GM19324 (cell line): ENCODE data around the gene FBXO22.

Experiments used
- ATAC-seq: cut with Tn5 transposase; IDR thresholded peaks from one replicate; pipeline ENCODE4 v1.9.1; 2021; ENCODE audit warnings: mild to moderate bottlenecking, moderate library complexity; ENCODE audit not compliant: unreplicated experiment, low FRiP score

The FBXO22 gene

GRCh38 chr15:75918135-75918534 is 14.5 kb downstream of the FBXO22 start:
- no peak for ATAC-seq

DNA sequence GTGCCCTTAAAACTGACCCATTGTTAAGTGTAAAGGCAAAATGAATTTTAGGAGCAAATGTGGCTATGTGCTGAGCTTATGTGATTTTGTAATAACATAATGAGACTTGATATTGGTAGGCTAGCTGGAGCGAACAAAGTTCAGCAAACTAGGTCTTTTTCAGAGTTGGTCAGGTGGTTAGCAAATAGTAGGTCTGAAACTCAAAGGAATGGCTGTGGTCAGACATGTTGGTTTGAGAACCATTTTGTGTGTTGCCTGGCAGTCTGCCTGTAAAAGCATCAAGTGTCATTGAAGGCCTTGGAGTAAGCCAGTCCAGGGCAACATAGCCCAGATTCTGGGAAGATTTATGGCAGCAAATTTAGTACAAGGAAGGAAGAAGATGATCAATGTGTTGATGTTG is 16.4 kb downstream of the FBXO22 start:
- ATAC-seq, result no peak

DNA sequence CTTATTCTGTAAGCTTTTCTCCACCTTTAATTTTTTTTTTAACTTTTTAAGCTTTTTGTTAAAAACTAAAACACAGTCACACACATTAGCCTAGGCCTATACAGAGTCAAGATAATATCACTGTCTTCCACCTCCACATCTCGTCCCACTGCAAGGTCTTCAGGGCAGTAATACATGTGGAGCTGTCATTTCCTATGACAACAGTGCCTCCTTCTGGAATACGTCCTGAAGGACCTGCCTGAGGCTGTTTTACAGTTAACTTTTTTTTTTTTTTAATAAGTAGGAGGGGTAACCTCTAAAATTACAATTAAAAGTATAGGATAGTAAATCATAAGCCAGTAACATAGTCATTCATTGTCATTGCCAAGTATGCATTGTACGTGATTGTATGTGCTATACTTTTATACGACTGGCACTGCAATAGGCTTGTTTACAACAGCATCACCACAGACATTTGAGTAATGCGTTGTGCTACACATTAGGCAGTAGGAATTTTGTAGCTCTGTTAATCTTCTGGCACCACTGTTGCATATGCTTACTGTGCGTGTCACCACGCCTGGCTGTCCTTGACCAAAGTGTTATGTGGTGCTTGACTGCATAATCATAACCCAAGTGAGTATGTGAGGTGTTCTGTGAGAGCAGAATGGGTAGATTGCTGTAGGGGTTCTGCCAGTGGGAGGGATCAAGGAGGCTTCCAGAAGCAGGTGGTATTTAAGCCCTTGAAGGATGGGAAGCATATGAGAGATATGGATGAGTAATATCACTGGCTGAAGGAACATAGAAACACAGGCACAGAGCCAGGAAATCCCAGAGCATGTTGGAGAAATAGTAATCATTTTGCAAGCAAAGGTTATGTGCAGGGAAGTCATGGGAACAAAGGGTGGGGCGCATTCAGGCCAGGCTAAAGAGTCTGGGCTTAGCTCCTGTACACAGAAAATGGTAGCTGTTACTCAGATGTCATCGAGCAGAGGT is 18.3 kb downstream of the FBXO22 start:
- no peak for ATAC-seq

- no peak for ATAC-seq
Observed at GRCh38 chr15:75923756-75924155, 20.1 kb downstream of the FBXO22 start.

- ATAC-seq, result no peak
Observed at GRCh38 chr15:75924576-75924975, 20.9 kb downstream of the FBXO22 start.

- no peak for ATAC-seq
Observed at GRCh38 chr15:75925440-75925839, 21.8 kb downstream of the FBXO22 start.

GRCh38 chr15:75926931-75927330 is 23.3 kb downstream of the FBXO22 start:
- ATAC-seq, result no peak

GRCh38 chr15:75927601-75928000 is 23.9 kb downstream of the FBXO22 start:
- ATAC-seq, result no peak

DNA sequence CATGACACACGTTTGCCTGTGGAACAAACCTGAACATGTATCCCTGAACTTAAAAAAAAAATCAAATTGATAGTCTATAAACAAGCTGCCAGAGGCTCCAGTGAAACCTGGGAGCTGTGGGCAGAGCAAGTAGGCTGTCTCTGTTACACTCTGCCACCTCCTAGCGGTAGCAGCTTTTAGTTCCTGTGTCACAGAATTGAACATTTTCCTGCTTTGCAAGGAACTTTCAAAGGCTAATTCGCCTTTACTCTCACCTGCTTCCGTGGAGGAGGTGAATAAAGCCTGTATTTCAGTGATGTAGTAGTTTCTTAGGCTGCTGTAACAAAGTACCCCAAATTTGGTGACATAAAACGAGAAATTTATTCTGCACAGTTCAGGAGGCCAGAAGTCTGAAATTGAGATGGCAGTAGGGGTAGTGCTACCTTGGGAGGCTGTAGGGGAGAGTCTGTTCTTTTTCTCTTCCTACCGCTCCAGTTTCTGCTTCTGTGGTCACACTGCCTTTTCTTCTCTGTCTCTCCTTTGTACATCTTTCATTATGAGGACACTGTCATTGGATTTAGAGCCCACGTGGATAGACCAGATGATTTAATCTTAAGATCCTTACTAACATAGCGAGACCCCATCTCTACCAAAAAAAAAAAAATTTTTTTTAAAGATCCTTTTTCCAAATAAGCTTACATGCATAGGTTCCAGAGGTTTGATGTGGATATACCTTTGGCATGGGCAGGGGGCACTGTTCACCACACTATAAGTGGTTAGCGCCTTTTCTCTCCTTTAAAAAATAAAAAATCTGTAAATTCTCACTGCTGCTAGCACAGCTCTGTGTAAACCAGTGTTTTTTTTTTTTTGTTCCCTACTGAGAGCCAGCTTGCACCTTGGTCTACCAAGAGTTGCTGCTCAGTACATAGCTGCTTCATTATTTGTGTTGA is 25.3 kb downstream of the FBXO22 start:
- ATAC-seq, result no peak

DNA sequence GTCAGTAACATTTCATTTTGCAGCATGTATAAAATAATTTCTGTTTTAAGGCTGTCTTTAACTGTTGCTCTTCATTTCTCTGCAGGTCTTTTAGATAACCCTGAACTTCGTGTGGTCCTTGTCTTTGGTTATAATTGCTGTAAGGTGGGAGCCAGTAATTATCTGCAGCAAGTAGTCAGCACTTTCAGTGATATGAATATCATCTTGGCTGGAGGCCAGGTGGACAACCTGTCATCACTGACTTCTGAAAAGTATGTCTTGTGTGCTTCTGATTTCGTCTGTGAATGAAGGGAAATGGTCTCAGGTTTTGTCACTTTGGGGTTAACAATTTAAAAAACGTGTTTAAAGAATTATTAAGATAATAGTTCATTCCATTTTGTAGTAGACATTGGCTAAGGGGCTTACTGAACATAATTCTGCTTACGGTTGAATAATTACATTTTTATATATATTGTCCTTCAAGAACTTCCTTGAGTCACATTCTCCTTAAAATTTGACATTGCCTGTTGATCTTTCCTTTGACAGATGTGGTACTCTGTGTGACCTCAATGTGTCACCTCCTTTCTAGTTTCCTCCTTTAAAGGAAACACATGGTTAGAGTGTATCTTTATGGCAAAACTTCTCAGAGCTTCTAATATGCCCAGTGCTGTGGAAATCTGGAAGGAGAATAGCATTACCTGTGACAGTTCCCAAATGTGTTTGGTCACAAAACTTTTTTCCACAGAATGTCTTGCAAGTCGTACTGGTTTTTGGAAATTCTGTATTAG is 26.3 kb downstream of the FBXO22 start:
- ATAC-seq, result no peak

- ATAC-seq, result no peak
Observed at GRCh38 chr15:75930866-75931265, 27.2 kb downstream of the FBXO22 start.

GRCh38 chr15:75942464-75942863 is 38.8 kb downstream of the FBXO22 start:
- ATAC-seq, result no peak

DNA sequence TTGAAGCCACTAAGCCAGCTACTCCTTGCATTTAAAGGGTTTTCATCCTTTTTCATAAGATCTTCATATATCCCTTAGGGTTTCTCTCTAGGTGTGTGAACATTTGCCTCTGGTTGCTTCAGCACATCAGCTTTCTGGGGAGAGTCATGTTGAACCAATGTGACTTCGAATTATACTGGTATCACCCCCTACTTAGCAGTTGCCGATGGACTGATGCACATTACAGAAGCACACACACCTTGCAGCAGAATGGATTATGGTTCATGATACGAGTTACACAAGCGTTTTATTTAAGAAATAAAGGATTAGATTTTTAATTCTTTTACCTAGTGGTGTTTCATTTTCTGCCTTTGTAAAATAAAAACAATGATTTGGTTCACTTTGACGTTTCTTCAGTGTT is 39.6 kb downstream of the FBXO22 start:
- no peak for ATAC-seq

- ATAC-seq, result no peak
Observed at GRCh38 chr15:75943713-75944215, 40.1 kb downstream of the FBXO22 start.

GRCh38 chr15:75945953-75946352 is 42.3 kb downstream of the FBXO22 start:
- ATAC-seq, result no peak

DNA sequence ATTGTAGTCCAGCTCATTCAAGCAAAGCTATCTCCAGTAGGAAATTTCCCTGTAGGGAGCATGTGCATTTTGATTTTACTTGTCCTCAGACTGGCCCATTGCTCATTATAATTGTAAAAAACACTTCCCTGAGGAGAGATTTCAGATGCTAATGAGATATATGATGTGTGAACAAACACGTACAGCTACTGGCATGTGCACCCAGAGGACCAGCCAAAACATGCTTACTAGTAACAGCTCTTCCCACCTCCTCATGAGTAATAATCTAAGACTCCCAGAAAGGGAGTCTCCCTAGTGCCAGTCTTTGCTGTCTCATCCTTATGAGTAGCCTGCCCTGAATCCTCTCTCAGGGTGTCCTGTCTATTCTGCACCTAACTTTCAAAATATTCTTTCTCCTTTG is 43.4 kb downstream of the FBXO22 start:
- ATAC-seq, result no peak

DNA sequence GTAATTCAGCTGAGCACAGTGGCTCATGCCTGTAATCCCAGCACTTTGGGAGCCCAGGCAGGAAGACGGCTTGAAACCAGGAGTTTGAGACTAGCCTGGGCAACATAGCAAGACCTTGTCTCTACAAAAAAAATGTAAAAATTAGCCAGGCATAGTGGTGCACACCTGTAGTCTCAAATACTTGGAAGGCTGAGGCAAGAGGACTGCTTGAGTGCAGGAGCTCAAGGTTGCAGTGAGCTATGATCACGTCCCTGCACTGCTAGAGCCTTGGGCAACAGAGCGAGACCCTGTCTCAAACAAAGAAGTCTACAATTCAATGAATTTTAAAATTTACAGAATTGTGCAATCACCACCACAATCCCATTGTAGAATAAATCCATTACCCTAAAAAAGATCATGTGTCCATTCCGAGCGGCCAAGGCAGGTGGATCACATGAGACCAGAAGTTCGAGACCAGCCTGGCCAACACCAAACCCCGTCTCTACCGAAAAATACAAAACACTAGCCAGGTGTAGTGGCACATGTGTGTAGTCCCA is 45.2 kb downstream of the FBXO22 start:
- no peak for ATAC-seq

DNA sequence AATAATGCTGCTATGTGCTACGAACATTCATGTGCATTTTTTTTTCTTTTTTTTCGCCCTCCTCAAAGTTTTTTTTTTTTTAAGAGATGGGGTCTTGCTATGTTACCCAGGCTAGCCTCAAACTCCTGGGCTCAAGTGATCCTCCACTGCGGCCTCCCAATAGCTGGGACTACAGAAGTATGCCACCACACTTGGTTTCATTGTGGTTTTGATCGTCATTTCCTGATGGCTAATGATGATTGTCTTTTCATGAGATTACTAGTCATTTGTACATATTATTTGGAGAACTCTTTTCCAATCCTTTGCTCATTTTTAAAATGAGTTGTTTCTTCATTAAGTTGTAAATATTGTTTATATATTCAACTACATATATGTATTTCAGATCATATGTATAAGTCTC is 48.8 kb downstream of the FBXO22 start:
- no peak for ATAC-seq

DNA sequence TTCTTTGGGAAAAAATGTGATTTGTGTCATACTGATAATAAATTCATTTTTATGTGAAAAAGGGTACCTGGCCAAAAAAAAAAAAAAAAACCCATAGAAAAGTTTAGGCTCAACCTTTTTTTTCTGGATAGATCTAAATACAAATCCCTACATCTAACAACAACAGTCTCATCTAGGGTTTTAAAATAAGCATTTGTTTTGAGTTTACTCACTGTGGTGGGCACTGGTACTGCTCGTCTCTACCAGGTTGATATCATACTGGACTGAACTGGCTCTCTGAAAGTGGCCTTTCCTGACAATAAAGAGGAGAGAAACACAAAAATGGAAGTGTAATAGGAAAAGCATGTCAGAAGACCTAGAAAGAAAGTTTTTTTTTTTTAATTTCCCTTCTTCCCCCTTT is 52.0 kb downstream of the FBXO22 start:
- no peak for ATAC-seq

DNA sequence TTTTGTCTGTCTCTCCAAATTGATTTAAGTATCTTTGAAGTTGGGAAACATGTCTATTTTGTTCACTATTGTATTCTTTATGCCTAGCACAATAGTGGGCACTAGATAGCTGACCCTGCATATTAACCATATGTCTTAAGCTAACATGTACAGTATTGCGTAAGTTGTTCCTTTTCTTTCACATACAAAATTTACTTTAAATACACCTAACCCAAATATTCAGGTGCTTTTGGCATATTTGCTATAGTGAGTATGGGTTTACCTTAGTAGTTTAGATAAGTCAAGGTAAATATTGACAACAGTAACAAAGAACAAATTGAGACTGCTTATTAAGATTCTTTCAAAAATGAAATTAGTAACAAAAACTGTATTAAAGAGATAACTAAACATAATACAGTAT is 57.7 kb downstream of the FBXO22 start:
- no peak for ATAC-seq
